HG03103 (cell line): ENCODE results near the gene ITGA2.

ENCODE experiments used
- ATAC-seq: cut with Tn5 transposase; IDR thresholded peaks from one replicate; pipeline ENCODE4 v1.9.1; 2021; ENCODE audit warnings: low read depth; ENCODE audit not compliant: unreplicated experiment

The ITGA2 gene

DNA sequence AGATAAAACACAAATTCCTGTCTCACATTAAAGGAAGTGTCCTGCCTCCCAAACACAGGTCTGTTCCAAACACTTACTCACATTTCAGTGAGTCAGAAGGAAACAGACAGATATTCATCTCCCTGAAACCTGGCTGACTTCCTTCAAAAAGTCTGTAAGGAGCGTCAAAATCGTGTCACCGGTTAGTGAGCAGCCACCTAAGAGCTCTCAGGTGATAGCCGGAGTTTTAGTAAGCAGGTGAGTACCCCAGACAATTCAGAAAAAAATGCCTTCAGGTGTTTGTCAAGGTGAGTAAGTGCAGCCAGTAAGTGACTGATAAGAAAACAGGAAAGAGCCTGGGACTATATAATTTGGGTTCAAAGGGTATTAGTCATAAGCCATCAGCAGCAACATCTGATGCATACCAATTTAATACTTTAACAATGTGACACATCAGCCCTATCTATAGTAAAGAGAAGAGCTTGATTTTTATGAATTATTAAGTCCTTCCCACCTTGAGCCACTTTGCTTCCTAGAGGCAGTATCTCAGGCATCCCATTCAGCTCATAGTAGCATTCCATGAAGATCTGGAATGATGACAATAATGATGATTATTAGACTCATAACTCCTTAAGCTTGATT lies 1.3 kb upstream of the ITGA2 start:
- ATAC-seq: no peak

DNA sequence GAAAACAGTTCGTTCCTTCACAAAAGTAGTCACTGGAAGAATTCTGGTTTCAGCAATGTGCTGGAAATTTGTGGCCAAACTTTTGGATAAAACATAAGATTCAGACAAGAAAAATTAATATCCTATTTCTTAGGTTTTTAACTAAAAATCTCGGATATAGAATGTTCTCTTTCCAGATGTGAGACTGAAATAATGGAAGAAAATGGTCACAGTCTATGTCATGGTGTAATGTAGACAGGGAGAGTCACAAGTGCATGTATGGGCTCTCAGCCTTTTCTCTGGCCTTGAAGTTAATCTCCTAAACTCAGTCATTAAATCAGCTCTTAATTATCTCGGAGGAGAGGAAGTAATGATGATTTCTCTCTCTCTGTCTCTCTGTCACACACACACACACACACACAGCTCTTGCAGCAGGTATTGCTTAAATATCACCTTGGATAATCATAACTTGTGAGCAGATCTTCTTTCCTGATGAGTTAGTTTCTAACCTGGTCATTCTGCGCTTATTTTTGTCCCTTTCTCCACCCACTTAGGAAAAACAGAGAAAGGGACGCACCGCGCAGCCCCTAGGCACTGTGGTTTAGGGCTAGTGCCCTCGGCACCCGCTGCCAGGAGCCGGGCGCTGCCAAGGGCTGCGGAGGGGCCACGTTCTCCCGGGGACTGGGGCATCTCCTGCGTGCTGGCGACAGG lies 672 bp upstream of the ITGA2 start:
- no peak for ATAC-seq

DNA sequence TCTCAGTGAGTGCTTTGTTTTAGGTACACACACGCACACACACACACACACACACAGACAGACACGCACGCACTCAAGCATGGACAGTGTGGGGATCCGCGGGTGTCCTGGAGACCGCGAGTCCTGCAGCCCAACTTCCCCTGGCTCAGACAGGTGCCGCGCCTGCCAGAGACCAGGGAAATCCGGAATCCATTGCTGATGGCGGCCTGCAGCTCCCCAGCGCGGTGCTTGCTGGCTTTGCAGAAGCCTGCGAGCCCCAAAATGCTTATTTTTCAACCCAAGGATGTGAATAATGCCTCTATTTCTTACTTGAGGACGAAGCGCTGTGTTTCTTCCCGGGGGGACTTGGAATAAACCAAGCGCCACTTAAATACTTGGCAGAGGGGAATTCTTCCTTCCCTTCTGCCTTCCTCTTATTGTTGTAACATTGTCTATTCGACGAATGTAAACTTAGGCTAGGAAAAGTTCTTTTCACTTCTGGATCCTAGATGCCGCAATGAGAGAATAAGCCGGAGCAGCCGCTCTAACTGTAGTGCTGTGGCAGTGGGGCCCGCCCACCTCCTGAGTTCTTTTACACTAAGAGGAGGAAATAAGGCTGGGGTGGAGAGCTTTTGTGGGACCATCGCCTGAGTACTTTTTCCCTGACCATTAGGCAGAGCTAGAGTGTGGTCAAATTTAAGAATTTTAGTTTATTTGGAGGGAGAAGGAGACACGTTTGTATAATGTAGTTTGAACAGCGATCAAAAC lies 802 bp downstream of the ITGA2 start:
- no peak for ATAC-seq

DNA sequence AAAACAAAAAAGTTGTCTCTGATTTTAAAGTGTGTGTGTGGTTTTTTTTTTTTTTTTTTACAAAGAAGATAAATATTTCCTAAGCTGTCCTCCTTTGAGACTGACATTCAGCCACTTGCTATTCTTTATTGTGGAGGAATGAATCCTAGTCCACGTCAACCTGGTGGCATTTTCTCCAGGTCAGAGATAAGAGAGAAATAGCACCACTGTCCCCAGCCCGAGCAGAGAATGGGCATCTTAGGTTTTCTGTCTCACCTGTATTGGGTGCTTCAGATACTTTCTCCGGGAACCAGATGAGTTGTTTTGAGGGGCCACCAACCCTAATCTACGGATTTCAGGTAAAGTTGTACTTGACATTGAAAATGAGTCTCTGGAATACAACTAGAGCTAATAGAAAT lies 1.4 kb downstream of the ITGA2 start:
- no peak for ATAC-seq

DNA sequence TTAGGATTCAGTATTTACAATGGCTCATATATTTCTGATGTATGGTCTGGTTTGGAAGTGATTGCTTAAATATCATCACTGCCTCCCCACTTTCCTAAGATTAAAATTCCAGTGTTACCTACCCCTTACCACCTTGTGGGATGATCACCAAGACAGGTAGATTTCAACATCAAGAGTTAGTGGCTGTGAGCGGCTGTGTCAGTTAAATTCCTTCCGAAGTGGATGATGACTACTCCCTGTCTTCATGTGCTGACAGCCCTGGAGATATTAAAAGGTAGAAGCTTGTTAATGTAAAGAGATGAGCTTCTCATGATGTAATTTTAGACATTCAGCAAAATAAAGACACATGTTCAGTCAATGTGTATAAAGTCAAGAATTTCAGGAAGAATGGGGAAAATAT lies 4.2 kb downstream of the ITGA2 start:
- ATAC-seq: no peak

DNA sequence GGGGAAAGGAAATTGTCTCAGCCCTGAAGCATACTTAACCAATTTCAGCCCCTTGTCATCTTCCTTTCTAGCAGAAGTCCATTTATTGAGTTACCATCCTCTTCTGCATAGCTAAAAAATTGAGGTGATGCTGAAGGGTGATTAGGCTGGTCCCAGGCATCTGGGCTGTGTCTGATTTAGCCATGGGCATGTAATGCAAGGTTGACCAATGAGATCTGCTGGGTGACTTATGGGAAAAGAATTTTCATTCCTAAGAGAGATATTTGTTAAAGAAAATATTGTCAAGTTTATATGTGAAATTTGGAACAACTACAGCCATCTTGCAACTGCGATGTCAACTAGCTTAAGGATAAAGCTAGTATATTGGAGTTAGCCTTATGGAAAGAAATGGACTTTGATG lies 5.1 kb downstream of the ITGA2 start:
- ATAC-seq: no peak

DNA sequence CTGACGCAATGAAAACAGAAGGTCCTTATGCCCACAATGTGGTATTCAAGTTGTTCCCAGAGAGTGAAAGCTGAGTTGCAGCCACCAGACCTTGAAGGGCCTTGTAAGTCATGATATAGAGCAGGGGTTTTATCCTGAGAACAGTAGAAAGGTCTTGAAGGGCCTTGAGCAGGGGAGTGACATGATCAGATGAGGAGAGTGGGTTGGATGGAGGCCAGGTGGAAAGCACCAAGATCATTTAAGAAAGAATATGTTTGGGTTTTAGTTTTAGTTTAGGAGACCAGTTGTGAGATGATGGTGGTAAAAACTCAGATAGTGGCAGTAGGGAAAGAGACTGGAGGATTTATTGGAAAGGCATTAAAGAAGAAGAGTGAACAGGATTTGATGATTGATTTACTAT lies 5.9 kb downstream of the ITGA2 start:
- ATAC-seq: no peak

DNA sequence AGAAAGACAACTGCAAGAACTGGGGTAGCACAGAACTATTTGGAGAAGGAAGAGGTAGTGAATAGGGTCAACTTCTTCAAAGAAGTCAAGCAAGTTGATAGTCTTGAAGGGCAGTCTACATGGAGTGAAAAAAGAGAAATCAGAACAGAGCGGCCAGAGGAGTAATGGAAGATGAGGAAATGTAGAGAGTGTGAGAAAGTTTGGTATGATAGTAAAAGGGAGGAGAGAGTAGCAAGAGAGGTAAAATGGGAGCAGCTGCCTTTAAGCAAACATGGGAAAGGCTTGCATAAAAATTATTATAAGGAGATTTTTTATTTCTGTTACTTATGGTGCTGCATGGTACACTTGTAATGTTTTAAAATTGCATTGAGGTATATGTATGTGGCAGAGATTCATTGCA lies 6.8 kb downstream of the ITGA2 start:
- no peak for ATAC-seq

DNA sequence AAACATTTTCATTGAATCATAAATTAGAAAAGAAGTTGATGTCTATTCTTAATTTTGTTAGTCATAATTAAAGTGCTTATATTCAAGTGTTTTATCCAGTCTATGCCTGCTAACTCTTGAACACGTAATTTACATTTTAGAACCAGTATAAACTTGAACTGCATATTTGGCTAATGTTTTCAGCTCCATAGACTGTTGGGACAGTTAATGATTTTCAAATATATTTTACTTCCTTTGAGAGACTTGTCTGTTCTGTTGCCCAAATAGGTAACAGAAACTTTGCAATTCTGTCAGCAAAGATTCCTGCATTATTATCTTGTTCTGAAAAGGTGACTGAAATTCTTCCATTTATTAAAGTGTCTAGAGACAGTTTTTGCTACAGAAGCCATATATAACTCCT lies 7.8 kb downstream of the ITGA2 start:
- ATAC-seq: no peak

DNA sequence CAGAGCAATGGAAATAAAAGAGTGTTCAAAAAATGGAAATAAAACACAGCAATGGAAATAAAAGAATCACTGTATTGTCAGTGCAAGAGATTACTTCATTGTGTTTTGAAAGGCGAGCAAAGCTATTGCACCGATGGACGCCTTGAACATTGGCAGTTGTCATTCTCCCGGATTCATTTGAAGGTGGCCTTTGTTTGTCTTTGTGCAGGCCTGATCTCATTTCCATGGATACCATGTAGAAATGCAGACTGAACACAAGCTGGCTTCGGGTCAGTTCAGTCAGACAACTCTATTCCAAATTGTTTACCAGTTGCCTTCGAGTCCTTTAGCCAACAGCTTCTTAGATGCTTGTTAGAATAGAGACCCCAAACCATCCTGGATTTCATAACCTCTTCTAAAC lies 8.3 kb downstream of the ITGA2 start:
- ATAC-seq: no peak

DNA sequence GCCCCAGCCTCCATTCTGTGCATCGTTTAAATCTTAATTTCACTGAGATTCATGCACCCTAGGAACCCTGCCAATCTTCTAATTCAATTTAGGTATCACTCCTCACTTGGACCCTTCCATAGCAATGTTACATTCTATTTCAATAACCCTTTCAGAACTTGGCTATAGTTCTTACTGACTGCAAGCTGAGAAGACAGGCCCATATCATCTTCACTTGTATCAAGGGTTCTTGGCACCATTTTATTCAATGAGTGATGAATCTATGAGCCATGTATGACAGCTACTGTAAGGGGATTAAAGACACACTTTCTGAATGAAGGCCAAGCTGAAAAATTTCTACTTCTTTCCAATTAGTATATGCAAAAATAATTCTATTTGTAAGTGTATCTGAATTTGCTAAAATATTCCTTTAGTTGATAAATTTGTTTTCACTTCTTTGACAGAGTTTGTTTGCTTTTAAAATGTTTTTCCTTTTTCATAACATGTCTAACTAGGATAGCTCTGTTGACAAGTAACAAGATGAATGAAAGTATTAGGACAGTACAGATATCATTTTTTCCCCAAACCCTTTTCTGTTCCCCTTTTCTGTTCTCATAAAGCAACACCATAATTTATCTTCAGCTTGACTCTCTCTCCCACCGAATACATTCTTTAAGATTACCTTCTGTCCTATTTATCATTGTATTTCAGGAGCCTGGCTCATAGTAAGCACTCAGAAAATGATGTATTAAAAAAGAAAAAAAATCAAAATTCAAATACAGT lies 9.6 kb downstream of the ITGA2 start:
- ATAC-seq: no peak

DNA sequence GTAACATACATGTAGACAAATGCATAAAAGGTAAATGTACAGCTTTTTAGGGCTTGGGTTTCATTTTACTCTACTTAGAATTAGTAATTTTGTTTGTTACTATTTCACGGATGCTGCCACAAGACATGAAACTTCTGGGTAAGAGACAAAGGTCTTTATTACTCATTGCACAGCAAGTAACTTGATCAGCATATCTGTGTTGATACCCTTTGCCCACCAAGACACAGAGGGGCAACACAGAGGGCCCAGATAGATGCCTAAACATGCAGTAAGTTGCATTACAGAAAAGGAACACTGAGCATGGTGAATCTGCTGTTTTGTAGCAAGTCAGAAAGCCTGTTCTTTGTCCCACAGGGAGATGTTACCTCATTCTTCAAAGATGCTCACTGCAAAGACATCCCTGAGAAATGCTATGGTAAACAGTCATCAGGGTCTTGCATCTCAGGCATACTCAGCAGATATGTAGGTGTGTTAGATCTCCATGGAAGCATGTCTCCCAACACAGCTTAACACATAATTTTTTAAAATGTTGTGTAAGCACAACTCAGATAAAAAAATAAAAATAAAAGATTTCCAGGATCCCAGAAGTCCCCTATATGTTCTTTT lies 10.3 kb downstream of the ITGA2 start:
- no peak for ATAC-seq

DNA sequence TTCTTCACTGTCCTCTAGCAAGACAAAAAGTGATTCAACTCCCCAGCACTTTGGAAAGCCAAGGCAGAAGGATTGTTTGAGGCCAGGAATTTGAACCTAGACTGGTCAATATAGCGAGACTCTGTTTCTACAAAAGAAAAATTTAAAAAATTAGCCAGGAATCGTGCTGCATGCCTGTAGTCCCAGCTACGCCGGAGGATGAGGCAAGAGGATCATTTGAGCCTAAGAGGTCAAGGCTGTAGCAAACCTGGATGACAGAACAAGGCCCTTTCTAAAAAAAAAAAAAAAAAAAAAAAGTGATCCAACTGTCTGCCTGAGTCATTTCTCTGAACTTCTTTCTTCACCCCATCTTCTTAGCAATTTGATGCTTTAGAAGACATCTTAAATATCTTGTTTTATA lies 12.4 kb downstream of the ITGA2 start:
- ATAC-seq: no peak

DNA sequence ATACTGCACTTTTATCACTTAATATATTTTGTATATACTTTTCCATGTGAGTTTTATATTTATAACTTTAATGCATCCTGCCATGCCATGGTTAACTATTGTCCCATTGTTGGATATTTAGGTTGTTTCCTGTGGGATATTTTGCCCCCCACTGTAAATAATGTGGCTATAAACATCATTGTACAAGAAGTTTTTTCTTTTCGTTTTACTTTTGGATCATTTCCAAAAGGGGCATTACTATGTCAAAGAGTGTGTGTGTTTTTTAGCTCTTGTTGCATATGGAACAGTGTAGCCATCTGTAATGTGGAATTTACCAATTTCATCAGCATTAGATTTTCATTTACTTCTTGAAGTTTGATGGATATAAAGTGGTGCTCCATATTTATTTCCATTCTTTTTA lies 13.3 kb downstream of the ITGA2 start:
- ATAC-seq: no peak

DNA sequence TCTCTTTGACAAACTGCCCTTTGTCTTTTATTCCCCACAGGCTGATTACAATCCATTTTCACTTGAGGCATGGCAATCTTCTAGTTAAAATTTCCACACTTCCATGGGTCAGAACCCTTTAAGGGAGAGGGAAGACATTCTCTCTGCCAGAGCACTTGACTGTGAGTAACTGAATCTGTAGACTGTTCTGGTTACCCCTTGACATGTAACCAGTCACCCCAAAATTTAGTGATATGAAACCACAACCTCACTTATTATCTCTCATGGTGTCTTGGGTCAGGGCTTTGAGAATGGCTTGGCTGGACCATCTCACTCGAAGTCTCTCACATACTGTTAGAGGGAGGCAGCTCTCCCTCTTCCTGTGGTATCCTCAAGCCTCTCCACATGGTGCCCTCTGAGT lies 14.0 kb downstream of the ITGA2 start:
- no peak for ATAC-seq

DNA sequence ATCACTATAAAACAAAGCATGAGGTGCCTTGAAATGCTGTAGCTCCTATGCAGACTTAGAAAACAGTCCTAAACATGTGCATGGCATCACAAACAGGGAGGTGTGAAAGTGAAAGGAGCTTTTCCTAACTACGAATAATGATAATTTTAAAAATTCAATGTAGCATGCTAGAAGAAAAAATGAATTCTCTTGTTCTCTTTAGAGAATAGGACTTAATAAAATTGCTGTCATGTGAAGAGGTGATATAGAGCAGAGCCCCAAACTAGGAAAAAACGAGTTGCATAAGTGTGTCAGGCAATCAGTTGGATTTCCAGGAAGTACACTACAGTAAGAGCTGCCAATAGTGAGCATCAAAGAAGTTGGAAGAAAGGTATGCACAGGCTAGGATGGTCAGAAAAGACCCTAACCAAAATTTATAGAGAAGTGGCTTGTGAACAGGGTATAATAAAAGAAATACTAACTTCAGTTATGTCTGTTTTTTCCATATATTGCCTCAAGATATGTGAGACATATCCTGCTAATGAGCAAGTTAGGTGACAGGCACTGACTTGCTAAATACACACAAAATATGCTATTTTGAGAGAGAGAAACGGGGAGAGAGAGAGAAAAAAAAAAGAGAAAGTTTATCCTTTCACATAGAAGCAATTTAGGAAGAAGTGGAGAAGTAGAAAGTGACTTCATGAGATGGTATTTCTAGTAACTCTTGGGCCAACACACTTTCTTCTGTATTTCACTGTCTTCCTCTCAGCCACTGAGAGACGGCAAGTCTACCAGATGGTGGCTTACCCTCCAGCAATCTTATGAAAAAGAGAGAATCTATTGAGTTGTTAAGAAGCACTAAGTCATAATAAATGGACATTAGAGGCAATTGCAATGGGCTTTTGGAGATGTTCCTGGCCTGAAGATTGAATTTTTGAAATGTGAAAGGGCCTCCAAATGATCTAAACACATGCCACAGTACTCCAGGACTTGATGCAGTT lies 18.0 kb downstream of the ITGA2 start:
- ATAC-seq: no peak

DNA sequence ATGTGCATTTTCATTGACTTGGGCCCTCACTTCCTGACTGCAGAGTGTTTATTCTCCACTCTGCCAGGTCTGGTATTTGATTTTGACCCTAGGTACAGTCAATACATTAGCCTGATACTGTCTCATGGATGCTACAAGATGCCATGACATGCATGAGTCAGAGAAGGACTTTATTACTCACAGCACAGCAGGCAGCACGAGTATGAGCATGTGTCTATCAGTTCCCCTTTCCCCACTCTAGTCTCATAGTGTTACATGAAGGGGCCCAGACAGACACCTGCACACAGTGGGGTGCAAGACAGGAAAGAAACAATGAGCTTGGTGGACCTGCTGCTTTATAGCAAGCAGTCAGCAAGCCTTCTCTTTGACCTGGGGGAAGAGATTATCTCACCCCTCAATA lies 19.6 kb downstream of the ITGA2 start:
- ATAC-seq: peak; percentile 95

DNA sequence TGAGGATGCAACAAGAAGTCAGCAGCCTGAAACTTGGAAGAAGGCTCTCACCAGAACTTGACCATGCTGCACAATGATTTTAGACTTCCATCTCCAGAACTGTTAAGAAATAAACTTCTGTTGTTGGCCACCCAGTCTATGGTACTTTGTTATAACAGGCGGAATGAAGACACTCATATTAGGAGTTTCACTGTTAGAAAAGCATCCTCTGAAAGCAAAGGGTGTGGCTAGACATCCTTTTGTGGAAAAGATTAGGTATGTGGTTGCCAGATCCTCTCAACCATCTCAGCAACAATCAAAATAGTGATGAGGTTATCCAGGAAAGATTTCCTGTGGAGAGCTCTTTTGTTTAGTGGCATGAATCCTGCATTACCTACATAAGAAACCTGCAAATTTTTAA lies 20.7 kb downstream of the ITGA2 start:
- ATAC-seq: no peak

DNA sequence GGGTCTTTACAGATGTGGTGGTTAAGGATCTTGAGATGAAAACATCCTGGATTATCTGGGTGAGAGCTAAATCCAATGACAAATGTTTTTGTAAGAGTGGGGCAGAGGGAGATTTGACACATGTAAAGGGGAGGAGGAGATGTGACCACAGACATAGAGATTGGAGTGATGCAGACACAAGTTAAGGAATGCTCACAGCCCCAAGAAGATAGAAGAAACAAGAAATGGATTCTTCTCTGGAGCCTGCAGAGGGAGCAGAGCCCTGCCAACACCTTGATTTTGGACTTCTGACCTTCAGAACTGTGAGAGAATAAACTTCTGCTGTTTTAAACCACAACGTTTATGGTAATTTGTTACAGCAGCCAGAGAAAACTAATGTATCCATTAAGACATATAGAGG lies 21.7 kb downstream of the ITGA2 start:
- no peak for ATAC-seq

DNA sequence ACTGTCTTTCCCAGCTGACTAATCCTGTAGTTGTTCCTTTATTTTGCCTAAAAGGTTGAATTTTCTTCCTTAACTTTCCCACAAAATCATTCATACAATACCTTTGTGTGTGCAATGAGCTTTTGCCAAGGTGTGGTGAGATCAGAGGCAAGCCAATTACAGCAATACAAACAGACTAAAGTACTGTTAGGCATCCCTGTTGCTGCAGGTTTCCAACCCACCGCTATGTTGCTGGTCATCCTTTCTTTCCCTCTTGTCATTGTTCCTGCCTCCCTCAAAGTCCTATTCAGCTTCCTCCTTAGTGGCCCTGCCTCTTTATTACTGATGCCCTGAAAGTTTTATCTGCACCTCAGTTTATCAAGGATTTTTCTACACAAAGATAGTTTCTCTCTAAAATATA lies 22.1 kb downstream of the ITGA2 start:
- ATAC-seq: no peak
